Endothelial cell of umbilical vein (primary cell): ENCODE results near the gene BANF2. TPM values are rescaled to one million over a fixed set of nuclear protein-coding genes. Genes with fewer than 3 reads are reported as not detected.

Experiments used
- BruUV-seq: library from RNA; stranded (reverse); fragments of 400-500 nt; replicated peaks from 2 replicates; lab custom pipeline; 2021; lab: Mats Ljungman, UMichigan
- CTCF ChIA-PET: fragments of 300-600, 350-600 bp; sonication (Branson Sonifier 250); formaldehyde crosslinking; loops from one replicate; lab custom pipeline; 2021; ENCODE audit warnings: antibody characterized with exemption, inconsistent platforms; lab: Charles Lee
- POLR2A ChIA-PET: fragments of 300-600, 350-600 bp; sonication (Branson Sonifier 250); formaldehyde crosslinking; loops from one replicate; lab custom pipeline; 2021; ENCODE audit warnings: antibody characterized with exemption, inconsistent platforms; lab: Charles Lee
- DNase-seq: peaks from one replicate; pipeline ENCODE4 v3.0.0-alpha.2; 2011; ENCODE audit warnings: low read depth, low spot score
- FAIRE-seq: peaks from 2 replicates; lab custom pipeline; 2011; peaks lifted over from hg19 to GRCh38; lab: Jason Lieb, UNC
- H2AFZ ChIP-seq: 2 replicates; pipeline ENCODE4 v1.6.0; 2012; ENCODE audit warnings: low read depth, low read length, control low read depth, inconsistent platforms
- H3K27ac ChIP-seq: 2 replicates; pipeline ENCODE4 v1.5.1; 2011; ENCODE audit warnings: low read depth, mild to moderate bottlenecking, control low read depth, low read length, moderate library complexity; ENCODE audit not compliant: insufficient read depth
- H3K27me3 ChIP-seq, 2 experiments: 2 replicates each; pipeline versions ENCODE4 v1.6.0 to v1.6.1; 2011; ENCODE audit warnings: low read length in 2 of 2, mixed read lengths in 1 of 2; ENCODE audit not compliant: control insufficient read depth in 2 of 2, insufficient read depth in 2 of 2
- H3K36me3 ChIP-seq, 2 experiments: 2 replicates in 1 of 2; 3 replicates in 1 of 2; pipeline ENCODE4 v1.5.1; 2011; ENCODE audit warnings: low read length in 2 of 2, mild to moderate bottlenecking in 1 of 2, moderate library complexity in 1 of 2; ENCODE audit not compliant: control insufficient read depth in 2 of 2, insufficient read depth in 2 of 2; ENCODE audit errors: extremely low read depth in 1 of 2
- H3K4me1 ChIP-seq: 3 replicates; pipeline ENCODE4 v1.5.1; 2011; ENCODE audit warnings: mild to moderate bottlenecking, low read length; ENCODE audit not compliant: control insufficient read depth, insufficient read depth; ENCODE audit errors: extremely low read depth
- H3K4me2 ChIP-seq: 2 replicates; pipeline ENCODE4 v1.6.1; 2011; ENCODE audit warnings: low read length, control low read depth, mixed read lengths; ENCODE audit not compliant: insufficient read depth
- H3K4me3 ChIP-seq, 3 experiments: fragments of 200-600 bp in 1 of 3; sonication (generic), shearing (Covaris generic) in 1 of 3; replicated peaks in 1 of 3; 2 replicates each; pipeline ENCODE4 v1.5.1; 2011 to 2016; ENCODE audit warnings: control low read depth in 3 of 3, low read length in 3 of 3, mild to moderate bottlenecking in 2 of 3, inconsistent platforms in 1 of 3, low read depth in 1 of 3, moderate library complexity in 1 of 3; ENCODE audit not compliant: insufficient read depth in 1 of 3
- H3K79me2 ChIP-seq: 2 replicates; pipeline ENCODE4 v1.6.0; 2012; ENCODE audit warnings: low read length, inconsistent platforms; ENCODE audit not compliant: control insufficient read depth, insufficient read depth
- H3K9ac ChIP-seq: replicated peaks from 2 replicates; pipeline ENCODE3; 2011; ENCODE audit warnings: low read length, control low read depth; ENCODE audit not compliant: insufficient read depth; ENCODE audit errors: extremely low read depth
- H3K9me1 ChIP-seq: replicated peaks from 3 replicates; pipeline ENCODE4 v1.6.0; 2011; ENCODE audit warnings: mild to moderate bottlenecking, low read length; ENCODE audit not compliant: control insufficient read depth, insufficient read depth; ENCODE audit errors: extremely low read depth
- H3K9me3 ChIP-seq: replicated peaks from 2 replicates; pipeline ENCODE4 v1.5.1; 2012; ENCODE audit warnings: low read length, inconsistent platforms; ENCODE audit not compliant: control insufficient read depth, insufficient read depth
- H4K20me1 ChIP-seq: replicated peaks from 2 replicates; pipeline ENCODE3; 2011; ENCODE audit warnings: mild to moderate bottlenecking, low read length; ENCODE audit not compliant: control insufficient read depth, insufficient read depth; ENCODE audit errors: extremely low read depth
- EZH2 ChIP-seq: IDR thresholded peaks from 2 replicates; pipeline ENCODE4 v1.6.1; 2012; ENCODE audit warnings: borderline replicate concordance, low read depth, mild to moderate bottlenecking, moderate library complexity, low read length, inconsistent platforms; ENCODE audit not compliant: severe bottlenecking
- FOS ChIP-seq: IDR thresholded peaks from 2 replicates; pipeline ENCODE4 v1.6.1; 2011; ENCODE audit warnings: mild to moderate bottlenecking, low read length, moderate library complexity, borderline replicate concordance; ENCODE audit not compliant: insufficient read depth
- GATA2 ChIP-seq: IDR thresholded peaks from 2 replicates; pipeline ENCODE4 v1.7.0; 2011; ENCODE audit warnings: low read depth, mild to moderate bottlenecking, moderate library complexity, mixed read lengths, low read length; ENCODE audit not compliant: insufficient read length, insufficient read depth
- JUN ChIP-seq: IDR thresholded peaks from 2 replicates; pipeline ENCODE4 v1.6.1; 2011; ENCODE audit warnings: borderline replicate concordance, low read depth; ENCODE audit not compliant: insufficient read length, insufficient read depth
- MAX ChIP-seq: IDR thresholded peaks from 2 replicates; pipeline ENCODE4 v1.6.1; 2011; ENCODE audit not compliant: insufficient read depth, insufficient read length
- MYC ChIP-seq: IDR thresholded peaks from one replicate; pipeline ENCODE4 v1.6.1; 2011; ENCODE audit warnings: mild to moderate bottlenecking, low read depth, low read length
- POLR2A ChIP-seq: IDR thresholded peaks from 2 replicates; pipeline ENCODE4 v1.6.1; 2012; ENCODE audit warnings: low read depth, mild to moderate bottlenecking, control low read depth, low read length
- POLR2AphosphoS5 ChIP-seq: IDR thresholded peaks from 2 replicates; pipeline ENCODE4 v1.6.1; 2012; ENCODE audit warnings: low read depth, mild to moderate bottlenecking, control low read depth, low read length, moderate library complexity; ENCODE audit not compliant: insufficient read depth
- dilution Hi-C: fragments of 300-500 bp; cut with MboI; formaldehyde crosslinking; loops from one replicate; pipeline ENCODE4 v1.15.0; 2019; ENCODE audit warnings: low sequenced_read_pairs; ENCODE audit not compliant: extremely low pct_ligation_motif_present
- intact Hi-C: fragments of 100-400 bp; cut with micrococcal nuclease; formaldehyde crosslinking; loops from one replicate; pipeline ENCODE4 v1.10.0; 2022
- polyA plus RNA-seq, 4 experiments: library from polyadenylated mRNA; depleted of rRNA in 3 of 4; stranded (reverse) in 3 of 4; unstranded in 1 of 4; fragments of >200 nt; gene quantifications; 2 replicates each; pipeline versions ENCODE4 v1.2.1 to v1.2.3, GENCODE V29; 2011 to 2012; ENCODE audit warnings: missing spikeins in 1 of 4
- total RNA-seq: library from RNA; stranded (reverse); gene quantifications from 2 replicates; pipeline ENCODE4 v1.2.3, GENCODE V29; 2021
- TF ChIP-seq, protein P1 (sequence below), 2 donors: IDR thresholded peaks; 1 replicate in 1 of 2; 2 replicates in 1 of 2; pipeline ENCODE4 v1.5.1; 2011; ENCODE audit warnings: low read length in 2 of 2, mild to moderate bottlenecking in 2 of 2, moderate library complexity in 2 of 2, control low read depth in 1 of 2, inconsistent platforms in 1 of 2, low read depth in 1 of 2; ENCODE audit not compliant: insufficient read depth in 1 of 2; ENCODE audit errors: extremely low read depth in 1 of 2

The BANF2 gene
- total and polyA plus RNA-seq, 2 donors (not counting 3 experiments of a cell fraction or from before 2014, with no cell fraction given) = not detected

DNA sequence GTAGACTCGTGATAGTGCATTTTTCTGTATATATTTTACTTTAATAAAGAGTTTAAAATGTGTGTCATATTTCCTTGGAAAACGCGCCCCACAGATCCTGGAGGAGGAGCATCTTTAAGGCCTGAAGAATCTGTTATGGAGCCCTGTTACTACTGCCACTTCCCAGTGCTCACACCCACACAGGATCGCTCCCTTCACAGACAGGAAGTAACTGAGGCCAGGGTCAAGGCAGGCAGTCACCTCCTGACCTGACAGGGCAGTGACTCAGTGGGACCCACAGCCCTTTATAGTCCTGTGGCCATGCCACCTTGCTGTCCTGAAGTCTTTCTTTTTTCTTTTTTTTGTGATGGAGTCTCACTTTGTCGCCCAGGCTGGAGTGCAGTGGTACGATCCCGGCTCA lies 26.7 kb upstream of the BANF2 start:
- TF ChIP-seq EZH2 (no peak), JUN (no peak), FOS (no peak), POLR2AphosphoS5 (no peak), MYC (no peak), GATA2 (no peak), MAX (no peak), POLR2A (no peak)
- TF ChIP-seq, protein P1, sequence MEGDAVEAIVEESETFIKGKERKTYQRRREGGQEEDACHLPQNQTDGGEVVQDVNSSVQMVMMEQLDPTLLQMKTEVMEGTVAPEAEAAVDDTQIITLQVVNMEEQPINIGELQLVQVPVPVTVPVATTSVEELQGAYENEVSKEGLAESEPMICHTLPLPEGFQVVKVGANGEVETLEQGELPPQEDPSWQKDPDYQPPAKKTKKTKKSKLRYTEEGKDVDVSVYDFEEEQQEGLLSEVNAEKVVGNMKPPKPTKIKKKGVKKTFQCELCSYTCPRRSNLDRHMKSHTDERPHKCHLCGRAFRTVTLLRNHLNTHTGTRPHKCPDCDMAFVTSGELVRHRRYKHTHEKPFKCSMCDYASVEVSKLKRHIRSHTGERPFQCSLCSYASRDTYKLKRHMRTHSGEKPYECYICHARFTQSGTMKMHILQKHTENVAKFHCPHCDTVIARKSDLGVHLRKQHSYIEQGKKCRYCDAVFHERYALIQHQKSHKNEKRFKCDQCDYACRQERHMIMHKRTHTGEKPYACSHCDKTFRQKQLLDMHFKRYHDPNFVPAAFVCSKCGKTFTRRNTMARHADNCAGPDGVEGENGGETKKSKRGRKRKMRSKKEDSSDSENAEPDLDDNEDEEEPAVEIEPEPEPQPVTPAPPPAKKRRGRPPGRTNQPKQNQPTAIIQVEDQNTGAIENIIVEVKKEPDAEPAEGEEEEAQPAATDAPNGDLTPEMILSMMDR (IDR thresholded peaks at IDR 0.05; ENCODE audit: extremely low read depth in 1 of 2, insufficient read depth in 1 of 2, low read depth in 1 of 2, low read length in 2 of 2) = no peak
- H4K20me1 ChIP-seq = peaks cover 12% of the 10 kb centered on the region

More for the DNA sequence above, 26.7 kb upstream of the BANF2 start:
- intact Hi-C loops (no loop called here), dilution Hi-C loops (no loop called here)
- H3K4me3 ChIP-seq = no peak overlapping the region
- ChIA-PET CTCF (no interaction called here), POLR2A (no interaction called here)
- H3K4me2 ChIP-seq = no peak overlapping the region
- peaks cover 81% of the 10 kb centered on the region for H3K79me2 ChIP-seq
- H3K27ac ChIP-seq = no peak overlapping the region
- no peak overlapping the region for H3K9ac ChIP-seq
- BruUV-seq = no TSS peak
- H3K4me1 ChIP-seq = no peaks in the 10 kb centered on the region
- H3K36me3 ChIP-seq = peaks cover 0 to 4% of the 10 kb centered on the region in 2 experiments
- no peak for DNase-seq
- no peak for FAIRE-seq
- no peaks in the 10 kb centered on the region for H3K27me3 ChIP-seq
- no peak overlapping the region for H2AFZ ChIP-seq
- no peaks in the 10 kb centered on the region for H3K9me1 ChIP-seq
- no peaks in the 10 kb centered on the region for H3K9me3 ChIP-seq
